G401 (cell line): ENCODE measurements around the gene LAMC2. TPM values are rescaled to one million over a fixed set of nuclear protein-coding genes. Genes with fewer than 3 reads are reported as not detected.

ENCODE experiments used
- DNase-seq: peaks from one replicate; pipeline ENCODE4 v3.0.0-alpha.2; 2015; ENCODE audit warnings: low spot score
- in situ Hi-C: cut with HindIII; loops from 2 replicates; pipeline ENCODE4 v1.10.0; 2016; ENCODE audit warnings: low sequenced_read_pairs, mixed read lengths
- total RNA-seq: library from RNA; depleted of rRNA; stranded (reverse); fragments of >200 nt; shearing (Covaris generic); gene quantifications from 2 replicates; pipeline ENCODE4 v1.2.3, GENCODE V29; 2014; rRNA removed

LAMC2 gene
- total RNA-seq, 1 experiment from 2014 or later, result 0.61 TPM

DNA sequence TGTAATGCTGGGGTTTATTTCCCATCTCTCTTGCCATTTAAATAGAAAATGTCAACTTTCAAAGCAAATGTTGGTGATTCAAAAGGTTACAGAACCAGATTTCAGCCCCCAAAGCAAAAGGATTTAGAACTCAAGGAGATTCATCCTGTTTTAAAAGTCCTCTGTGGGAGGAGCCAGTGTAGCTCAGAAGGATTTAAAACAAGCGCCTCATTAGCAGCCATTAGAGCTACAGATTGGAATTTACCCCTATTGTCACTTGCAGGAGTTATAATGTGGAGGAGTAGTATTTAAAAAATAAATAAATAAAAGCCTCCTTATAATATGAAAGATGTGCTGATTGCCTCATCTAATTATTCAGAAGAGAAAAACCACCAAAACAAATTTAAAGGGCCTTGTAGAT, 107.8 kb downstream of the LAMC2 start:
- in situ Hi-C loops, result no loop called here
- DNase-seq, result no peak

Other genes starting within 250 kb of the LAMC2 start
- not detected in 2 replicates for gene SHCBP1L, start 233.1 kb upstream of the LAMC2 start, total RNA-seq
- gene LAMC1, start 162.8 kb upstream of the LAMC2 start, total RNA-seq, result 44.7 and 68.9 TPM in 2 replicates
- 0.27 and 0.62 TPM in 2 replicates for gene NMNAT2, start 232.1 kb downstream of the LAMC2 start, total RNA-seq